ENCODE results near the gene RTN4RL1. TPM values are rescaled to one million over a fixed set of nuclear protein-coding genes. Genes with fewer than 3 reads are reported as not detected.

RTN4RL1 gene
- total and polyA plus RNA-seq, 9 of the 15 experiments (the other 6 are each of a cell fraction or from before 2014, with no cell fraction given) = 0.04 to 0.06 (median 0.04) TPM; not detected in 5

DNA sequence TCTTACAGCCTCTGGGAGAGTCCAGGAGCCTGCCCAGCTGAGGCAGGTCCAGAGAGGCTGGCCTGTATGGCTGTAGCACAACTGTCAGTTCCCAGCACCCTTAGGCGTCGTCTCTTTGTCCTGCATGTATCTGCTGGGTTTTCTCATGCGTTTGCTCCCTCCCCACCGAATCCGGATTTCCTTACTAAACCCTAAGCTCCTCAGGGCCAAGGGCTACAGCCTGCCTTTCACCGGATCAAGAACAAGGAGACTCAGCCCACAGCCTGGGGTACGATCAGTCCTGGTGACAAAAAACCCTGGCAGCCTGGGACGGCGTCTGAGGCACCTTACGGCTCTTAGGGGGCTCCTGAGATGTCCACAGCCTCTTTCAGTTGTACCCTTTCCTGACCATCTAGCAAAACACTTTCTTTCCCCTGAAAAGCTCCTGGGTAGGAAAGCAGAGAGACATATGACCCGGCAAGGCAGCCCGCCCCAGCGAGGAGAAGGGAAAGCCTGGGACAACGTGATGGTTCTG lies 42.0 kb upstream of the RTN4RL1 start:
- DNase-seq (ENCODE audit: extremely low read depth in 1 of 4, low spot score in 3 of 4) (no peak), ATAC-seq (no peak), FAIRE-seq (no peak)
- no peaks in the 10 kb centered on the region for H4K20me1 ChIP-seq (replicated peaks; ENCODE audit: control insufficient read depth, insufficient read depth, low read length)
- peaks cover 21% of the 10 kb centered on the region; the same call in 2 of the 3 replicates for H3K36me3 ChIP-seq (ENCODE audit: control insufficient read depth, insufficient read depth, low read length)
- no peak overlapping the region for H3K27ac ChIP-seq (ENCODE audit: extremely low read depth, low read depth, low read length)
- H3K4me2 ChIP-seq (ENCODE audit: insufficient read depth, low read length) = no peak overlapping the region
- POLR2A ChIA-PET = no interaction called here
- no peak overlapping the region for H3K9ac ChIP-seq (ENCODE audit: insufficient read depth in 1 of 2, low read depth in 2 of 2, low read length in 2 of 2)
- TF ChIP-seq TAF7 (tag; IDR thresholded peaks at IDR 0.05) (no peak), ZNF644 (tag; IDR thresholded peaks at IDR 0.05; ENCODE audit: low read depth) (no peak), MNT (conservative IDR thresholded peaks at IDR 0.05) (no peak)
- H3K79me2 ChIP-seq (ENCODE audit: control insufficient read depth, insufficient read depth, low read length) = no peaks in the 10 kb centered on the region
- peaks cover 0 to 12% of the 10 kb centered on the region in 2 experiments; a peak in 2 of 5 replicates for H3K4me1 ChIP-seq (replicated peaks in 1 of 2; ENCODE audit: control insufficient read depth in 2 of 2, insufficient read depth in 2 of 2, low read length in 2 of 2)
- no peaks in the 10 kb centered on the region for H3K27me3 ChIP-seq (ENCODE audit: control insufficient read depth in 2 of 2, insufficient read depth in 2 of 2, low read length in 2 of 2)
- H3K9me1 ChIP-seq (ENCODE audit: control insufficient read depth, insufficient read depth, low read length) = no peaks in the 10 kb centered on the region
- WGBS (ENCODE audit: insufficient coverage, low coverage, missing lambda C conversion rate) = 77% methylated on average over 9 of the region's 14 CpGs
- CTCF ChIA-PET (ENCODE audit: low intra/inter-chr PET ratio) = no interaction called here
- in situ Hi-C loops (cut with MboI) = loop anchor here (10.0 kb wide), 1 partner anchor 178 kb away; no protein-coding TSS in a partner anchor
- intact Hi-C loops (cut with micrococcal nuclease) = no loop called here
- no peaks in the 10 kb centered on the region for H3K9me3 ChIP-seq (replicated peaks; ENCODE audit: control insufficient read depth, insufficient read depth, low read depth, low read length)
- H2AFZ ChIP-seq (ENCODE audit: low read depth, low read length) = no peak overlapping the region
- H3K4me3 ChIP-seq = no peak overlapping the region
- BruUV-seq (replicated peaks) = no TSS peak
